DOHH2 (cell line): ENCODE data around the gene SKA2.

ENCODE experiments used
- CTCF ChIP-seq: fragments of 200-600 bp; sonication (generic); IDR thresholded peaks from one replicate; pipeline ENCODE4 v1.5.1; 2014; ENCODE audit warnings: antibody characterized with exemption, mild to moderate bottlenecking, low read depth, low read length; ENCODE audit not compliant: poor library complexity, severe bottlenecking
- EZH2phosphoT487 ChIP-seq: fragments of 200-600 bp; sonication (generic); IDR thresholded peaks from 2 replicates; pipeline ENCODE4 v1.6.1; 2017; ENCODE audit warnings: borderline replicate concordance, mild to moderate bottlenecking, antibody characterized with exemption, low read length, moderate library complexity, mixed read lengths

- no peak for TF ChIP-seq EZH2phosphoT487
- TF ChIP-seq CTCF, result no peak
Observed at GRCh38 chr17:59202320-59202719, 47.3 kb upstream of the SKA2 start.
